Cerebellar nuclear complex (tissue), 1 donor: Measurements from ENCODE around the gene JAML.
"Not testable (repeated sequence)": the region's sequence is repeated elsewhere in the genome, so short reads cannot be mapped to it uniquely, and the experiment has no call there.

Experiments
- DNase-seq, 2 experiments: peaks; one replicate each; lab custom pipeline; 2025; lab: John Stamatoyannopoulos, UW

The JAML gene

DNA sequence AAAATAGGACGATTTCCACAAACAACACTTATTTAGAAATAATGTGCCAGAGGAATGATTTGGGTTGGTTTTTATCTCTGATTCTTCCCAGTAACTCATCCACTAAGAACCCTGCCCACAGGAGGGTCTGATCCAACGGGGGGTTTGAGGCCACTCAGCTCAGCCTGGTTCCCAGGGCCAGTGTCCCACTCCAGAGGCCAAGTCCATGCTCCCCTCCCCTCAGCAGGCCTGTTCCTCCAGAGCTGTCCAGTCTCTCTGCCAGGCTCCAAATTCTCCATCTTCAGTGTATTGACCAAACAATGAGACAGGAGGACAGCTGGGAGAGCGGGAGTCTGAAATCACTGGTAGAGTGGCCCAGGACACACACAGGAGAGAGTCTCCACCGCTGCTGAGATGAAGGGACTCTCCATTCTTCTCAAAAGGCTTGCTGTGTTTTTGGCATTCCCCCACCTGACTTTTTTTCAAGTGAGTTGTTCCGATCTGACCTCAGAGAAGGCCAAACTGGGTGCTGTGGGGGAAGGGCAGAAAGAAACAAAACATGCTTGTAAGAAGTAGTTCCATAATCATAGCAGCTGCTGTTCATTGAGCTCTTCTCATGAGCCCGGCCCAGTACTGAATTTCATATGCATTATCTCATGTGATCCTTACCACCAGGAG is 30.8 kb downstream of the JAML start:
- no peak for DNase-seq

- not testable (repeated sequence) for DNase-seq
Measured at GRCh38 chr11:118192817-118193216, 32.0 kb downstream of the JAML start.

DNA sequence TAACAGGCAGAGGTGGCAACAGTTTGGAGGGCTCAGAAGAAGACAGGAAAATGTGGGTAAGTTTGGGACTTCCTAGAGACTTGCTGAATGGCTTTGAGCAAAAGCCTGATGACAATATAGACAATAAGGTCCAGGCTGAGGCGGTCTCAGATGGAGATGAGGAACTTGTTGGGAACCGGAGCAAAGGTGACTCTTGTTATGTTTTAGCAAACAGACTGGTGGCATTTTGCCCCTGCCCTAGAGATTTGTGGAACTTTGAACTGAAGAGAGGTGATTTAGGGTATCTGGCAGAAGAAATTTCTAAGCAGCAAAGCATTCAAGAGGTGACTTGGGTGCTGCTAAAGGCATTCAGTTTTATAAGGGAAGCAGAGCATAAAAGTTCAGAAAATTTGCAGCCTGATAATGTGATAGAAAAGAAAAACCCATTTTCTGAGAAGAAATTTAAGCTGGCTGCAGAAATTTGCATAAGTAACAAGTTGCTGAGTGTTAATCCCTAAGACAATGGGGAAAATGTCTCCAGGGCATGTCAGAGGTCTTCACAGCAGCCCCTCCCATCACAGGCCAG is 33.8 kb downstream of the JAML start:
- not testable (repeated sequence) for DNase-seq

DNA sequence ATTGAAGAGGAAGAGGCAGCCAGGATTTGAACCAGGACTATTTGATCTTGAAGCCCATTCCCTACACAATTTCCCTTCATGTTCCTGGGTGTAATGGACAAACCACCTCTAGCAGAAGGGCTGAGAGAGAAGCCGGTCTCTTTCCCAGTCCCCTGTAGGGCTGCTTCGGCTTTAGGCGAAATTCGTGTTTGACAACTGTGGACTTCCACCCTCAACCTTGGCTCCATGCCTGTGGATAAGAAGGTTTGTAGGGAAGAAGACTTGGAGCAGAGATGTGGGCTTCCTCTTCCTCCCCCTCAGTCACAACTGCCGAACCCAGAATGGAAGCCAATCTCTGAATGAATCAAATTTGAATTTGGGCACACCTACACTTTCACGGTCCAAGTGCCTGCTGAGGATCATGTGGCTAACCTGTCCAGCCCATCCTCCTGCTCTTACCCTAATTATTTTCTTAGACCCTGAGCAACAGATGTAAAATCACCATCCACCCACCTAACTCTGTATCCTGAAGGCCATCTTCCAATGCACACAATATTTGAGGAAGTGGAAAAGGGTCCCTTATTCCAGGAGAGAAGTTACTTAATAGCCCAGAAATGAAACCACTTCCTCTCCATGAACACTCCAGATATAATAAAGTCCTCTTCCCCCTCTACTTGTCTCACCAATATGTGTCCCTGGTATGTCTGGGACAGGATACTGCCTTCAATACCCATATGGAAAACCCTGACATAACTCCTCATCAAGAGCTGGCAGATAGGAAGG is 38.3 kb downstream of the JAML start:
- no peak for DNase-seq

- DNase-seq, result no peak
Measured at GRCh38 chr11:118184784-118185579, 39.8 kb downstream of the JAML start.

DNA sequence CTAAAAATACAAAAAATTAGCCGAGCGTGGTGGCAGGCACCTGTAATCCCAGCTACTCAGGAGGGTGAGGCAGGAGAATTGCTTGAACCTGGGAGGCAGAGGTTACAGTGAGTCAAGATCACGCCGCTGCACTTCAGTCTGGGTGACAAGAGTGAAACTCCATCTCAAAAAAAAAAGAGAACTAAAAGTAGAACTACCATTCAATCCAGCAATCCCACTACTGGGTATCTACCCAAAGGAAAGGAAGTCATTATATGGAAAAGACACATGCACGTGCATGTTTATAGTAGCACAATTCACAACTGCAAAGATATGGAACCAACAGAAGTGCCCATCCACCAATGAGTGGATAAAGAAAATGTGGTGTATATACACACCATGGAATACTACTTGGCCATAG is 41.1 kb downstream of the JAML start:
- not testable (repeated sequence) for DNase-seq

DNA sequence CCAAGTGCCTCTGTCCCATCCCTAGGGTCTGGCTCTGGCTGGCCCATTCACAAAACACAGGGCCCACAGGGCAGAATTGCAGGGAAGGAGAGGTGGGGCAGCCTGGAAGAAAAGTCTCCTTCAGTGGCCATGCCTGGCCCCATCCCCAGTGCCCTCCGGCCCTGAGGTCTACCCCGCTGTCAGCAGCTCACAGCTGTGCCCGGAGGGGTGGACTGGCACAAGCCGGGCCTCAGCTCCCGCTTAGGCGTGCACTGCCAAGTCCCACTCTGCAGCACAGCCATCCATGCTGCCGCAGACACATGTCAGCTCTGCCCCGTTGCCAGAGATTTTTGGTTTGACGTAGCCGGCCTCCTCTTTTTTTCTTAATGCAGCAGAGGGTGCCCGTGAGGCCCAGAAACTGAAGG is 44.5 kb downstream of the JAML start:
- DNase-seq, result peak; percentile 83 to 89

- DNase-seq, result no peak
Measured at GRCh38 chr11:118176778-118177134, 48.1 kb downstream of the JAML start.

DNA sequence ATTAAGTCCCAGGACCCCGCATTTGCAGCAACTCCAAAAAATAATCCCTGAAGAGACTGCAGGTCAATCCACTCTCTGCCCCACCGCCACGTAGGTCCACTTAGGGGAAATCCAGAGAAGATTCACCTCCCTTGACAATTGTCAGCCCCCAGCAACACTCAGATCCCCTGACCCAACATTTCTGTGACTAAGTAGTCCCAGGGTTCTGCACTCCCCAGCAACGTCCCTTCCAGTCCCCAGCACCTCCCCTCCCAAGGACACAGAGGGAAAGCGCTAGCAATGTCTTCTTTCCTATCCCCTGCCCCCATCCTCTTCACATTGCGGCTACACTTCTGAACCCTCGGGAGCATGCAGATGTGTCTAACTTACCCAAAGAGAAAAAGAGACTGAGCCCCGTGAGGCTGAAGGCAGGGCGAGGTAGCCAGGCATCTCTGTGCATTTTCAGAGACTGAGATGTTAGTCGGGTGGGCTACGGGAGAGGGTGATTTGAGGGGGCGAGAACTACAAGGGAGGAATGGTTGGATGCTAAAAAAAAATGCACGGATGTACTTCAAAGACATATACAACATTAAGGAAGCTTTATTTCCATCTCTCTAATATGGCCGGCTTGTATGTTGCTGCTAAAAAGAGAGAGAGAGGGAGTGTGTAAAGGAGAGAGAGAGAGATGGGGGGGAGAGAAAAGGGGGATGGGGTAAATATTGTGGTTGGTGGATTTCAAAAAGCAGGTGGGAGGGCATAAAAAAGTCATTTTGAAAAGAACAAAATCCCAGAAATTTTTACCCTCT is 48.6 kb downstream of the JAML start, which contains the start of gene SCN2B:
SCN2B (minus strand) TSS at position 647 of the 785 bp plus-strand sequence; CDS start at position 439, 208 bp downstream.
- DNase-seq, result peak in 1 of 2 experiments; percentile 61

GRCh38 chr11:118175031-118175992 is 49.5 kb downstream of the JAML start:
- no peak for DNase-seq

GRCh38 chr11:118174006-118174567 is 50.7 kb downstream of the JAML start:
- DNase-seq, result no peak

GRCh38 chr11:118172356-118172755 is 52.5 kb downstream of the JAML start:
- DNase-seq, result no peak

DNA sequence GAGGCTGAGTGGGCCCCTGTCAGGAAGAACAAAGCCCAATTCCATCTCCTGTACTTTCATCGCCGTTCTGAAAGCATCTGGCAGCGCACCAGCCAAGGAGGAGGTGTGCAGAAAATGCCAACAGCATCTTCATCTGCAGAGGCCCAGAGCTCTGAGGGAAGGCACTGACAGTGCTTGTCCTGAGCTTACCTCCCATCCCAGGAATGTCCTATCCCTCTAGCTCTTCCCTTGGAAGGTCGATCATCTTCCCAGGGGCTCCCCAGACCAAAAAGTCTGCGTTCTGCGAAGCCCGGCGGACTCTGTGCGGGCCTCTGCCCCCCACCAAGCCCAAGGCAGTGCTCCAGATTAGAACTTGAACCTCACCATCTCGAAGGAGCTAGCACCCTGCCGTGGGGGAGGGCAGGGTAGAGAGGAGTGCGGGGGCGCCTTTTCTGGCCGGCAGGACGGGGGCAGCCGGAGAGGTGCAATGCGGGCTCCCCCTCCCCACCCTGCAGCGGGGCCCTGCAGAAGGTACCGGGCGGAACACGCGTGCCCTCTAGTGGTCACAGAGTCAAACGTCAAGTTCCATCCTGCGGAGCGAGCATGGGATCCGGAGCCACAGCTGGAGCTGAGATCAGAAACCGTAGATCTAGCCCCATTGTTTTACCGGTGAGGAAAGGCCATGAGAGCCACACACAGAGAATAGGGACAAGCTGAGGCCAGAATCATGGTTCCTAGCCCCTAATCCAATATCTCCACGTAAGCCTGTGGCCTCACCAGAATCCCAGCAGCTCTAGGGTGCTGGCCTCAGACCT is 53.3 kb downstream of the JAML start:
- peak in 1 of 2 experiments; percentile 40 for DNase-seq

- no peak for DNase-seq
Measured at GRCh38 chr11:118170882-118171268, 53.9 kb downstream of the JAML start.

GRCh38 chr11:118170231-118170630 is 54.6 kb downstream of the JAML start:
- DNase-seq, result no peak

- DNase-seq, result no peak
Measured at GRCh38 chr11:118169300-118170140, 55.3 kb downstream of the JAML start.

- no peak for DNase-seq
Measured at GRCh38 chr11:118168751-118169150, 56.1 kb downstream of the JAML start.

DNA sequence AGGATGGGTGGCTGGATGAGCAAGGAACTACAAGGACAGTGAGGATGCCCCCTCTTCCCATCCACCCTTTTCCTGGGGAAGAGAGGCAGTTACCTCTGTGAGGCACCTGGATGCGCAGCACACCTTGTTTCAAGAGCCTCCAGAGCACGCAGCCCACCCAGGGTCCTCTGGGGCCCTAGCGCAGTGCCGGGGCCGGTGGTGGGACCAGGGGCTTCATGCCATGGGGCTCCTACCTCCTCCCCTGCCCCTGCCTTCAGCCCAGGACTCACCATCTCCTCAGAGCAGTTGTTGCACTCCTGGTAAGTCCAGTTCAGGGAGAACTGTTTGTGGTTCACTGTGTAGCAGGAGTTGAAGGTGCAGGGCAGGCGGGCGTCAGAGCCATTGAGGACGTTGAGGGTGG is 56.5 kb downstream of the JAML start:
- DNase-seq, result no peak
